SK-N-MC (cell line): Measurements from ENCODE around the gene HS3ST4.

Experiments used
- EZH2 ChIP-seq: fragments of 200-600 bp; sonication (generic); IDR thresholded peaks from one replicate; pipeline ENCODE4 v1.6.1; 2017; ENCODE audit warnings: antibody characterized with exemption
- FOXP2 ChIP-seq: optimal IDR thresholded peaks from 2 replicates; pipeline ENCODE3; 2011; ENCODE audit warnings: mild to moderate bottlenecking, moderate library complexity; ENCODE audit not compliant: insufficient read depth; ENCODE audit errors: extremely low read length, control extremely low read depth
- POLR2AphosphoS5 ChIP-seq: IDR thresholded peaks from 2 replicates; pipeline ENCODE4 v1.6.1; 2012; ENCODE audit warnings: mild to moderate bottlenecking, low read depth, low read length, borderline replicate concordance

DNA sequence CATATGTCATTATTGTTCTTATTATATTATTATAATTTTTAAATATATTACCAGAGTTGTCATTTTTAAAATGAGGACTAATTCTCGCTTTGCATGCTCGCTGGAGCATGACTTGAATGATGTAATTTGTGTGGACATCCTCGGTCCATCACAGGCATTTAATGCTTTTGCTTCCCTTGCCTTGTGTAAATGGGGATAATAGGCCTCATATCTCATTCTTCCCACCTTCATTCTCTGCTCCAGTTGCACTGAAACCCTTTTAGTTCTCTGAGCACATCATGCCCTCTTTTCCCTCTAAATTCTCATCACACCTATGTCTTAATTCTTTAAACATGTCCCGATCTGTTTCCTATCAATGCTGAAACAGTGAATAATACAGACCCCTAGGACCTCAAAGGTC lies 285.4 kb downstream of the HS3ST4 start:
- TF ChIP-seq EZH2 = no peak
- no peak for TF ChIP-seq POLR2AphosphoS5
- TF ChIP-seq FOXP2 = no peak
